Right lung (tissue), 5 donors: ENCODE data around the gene NINJ2. TPM values are rescaled to one million over a fixed set of nuclear protein-coding genes. Genes with fewer than 3 reads are reported as not detected.

ENCODE experiments used
- DNase-seq, 2 donors: peaks; one replicate each; pipeline ENCODE4 v3.0.0-alpha.2; 2013
- polyA plus RNA-seq, 5 donors: library from polyadenylated mRNA; unstranded; fragments of 120-200 nt; gene quantifications; one replicate each; pipeline versions ENCODE4 v1.2.1 to v1.2.3, GENCODE V29; 2013; ENCODE audit warnings: inconsistent platforms in 1 of 5, low replicate concordance in 1 of 5; ENCODE audit not compliant: insufficient read length in 5 of 5, insufficient read depth in 1 of 5

Gene NINJ2
- polyA plus RNA-seq, 5 donors = 0.93 to 4.4 (median 1.8) TPM

DNA sequence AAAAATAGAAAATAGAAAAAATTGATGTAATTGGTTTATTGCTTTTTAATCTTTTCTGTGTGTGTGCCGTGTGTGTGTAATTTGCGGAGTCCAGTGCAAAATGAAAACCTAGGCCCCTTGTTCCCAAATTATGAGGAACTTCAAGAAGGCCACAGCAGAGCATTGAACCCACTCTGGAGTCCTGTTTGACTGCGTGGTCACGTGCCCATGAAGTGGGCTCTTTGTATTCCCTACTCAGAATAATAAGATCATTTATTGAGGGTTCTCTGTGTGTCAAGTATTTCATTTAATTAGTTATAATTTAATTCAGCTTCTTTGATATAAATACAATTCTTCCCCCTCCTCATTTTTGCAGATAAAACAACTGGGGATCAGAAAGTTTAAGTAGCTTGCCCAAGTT is 12.3 kb upstream of the NINJ2 start:
- no peak for DNase-seq

DNA sequence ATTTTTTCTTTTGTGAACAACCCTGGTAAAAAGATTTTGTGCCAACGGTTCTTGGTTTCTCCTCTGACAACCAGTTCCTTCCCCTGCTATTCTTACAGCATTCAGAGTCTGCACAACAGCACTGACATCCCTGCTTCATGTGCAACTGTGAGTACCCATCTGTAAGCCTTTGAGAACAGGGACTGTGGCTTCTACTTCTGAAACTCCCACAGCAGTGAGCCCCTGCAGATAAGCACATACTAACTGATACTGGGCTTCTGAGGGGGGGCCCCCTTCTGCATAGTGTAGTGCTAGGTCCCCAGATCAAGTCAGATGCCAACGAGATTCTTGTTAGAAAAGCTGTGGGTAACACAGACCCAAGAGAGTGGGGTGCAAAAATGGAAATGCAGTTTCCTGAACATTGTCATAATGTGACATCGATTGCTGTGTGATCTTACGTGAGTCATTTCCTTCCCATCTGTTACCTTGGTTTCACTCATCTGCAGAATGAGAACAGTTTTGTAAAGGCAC is 11.1 kb upstream of the NINJ2 start:
- no peak for DNase-seq

DNA sequence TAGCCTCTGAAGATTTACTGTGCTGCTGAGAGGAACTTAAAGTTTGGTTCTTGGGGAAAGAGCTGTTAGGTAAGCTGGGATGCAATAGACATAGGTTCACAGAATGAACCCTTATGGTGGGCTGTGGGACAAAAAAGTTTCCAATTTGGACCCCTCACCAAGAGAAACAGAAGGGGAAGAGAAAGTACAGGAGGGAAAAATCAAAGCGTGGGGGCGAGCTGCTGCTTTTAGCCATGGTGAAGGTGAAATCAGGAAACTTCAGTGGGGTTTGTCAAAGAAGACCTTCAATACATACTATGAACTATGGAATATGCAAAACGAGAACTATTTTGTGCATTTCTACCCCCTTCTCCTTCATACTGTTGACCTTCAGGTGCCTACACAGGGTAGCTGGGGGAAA is 10.6 kb upstream of the NINJ2 start:
- DNase-seq = no peak

DNA sequence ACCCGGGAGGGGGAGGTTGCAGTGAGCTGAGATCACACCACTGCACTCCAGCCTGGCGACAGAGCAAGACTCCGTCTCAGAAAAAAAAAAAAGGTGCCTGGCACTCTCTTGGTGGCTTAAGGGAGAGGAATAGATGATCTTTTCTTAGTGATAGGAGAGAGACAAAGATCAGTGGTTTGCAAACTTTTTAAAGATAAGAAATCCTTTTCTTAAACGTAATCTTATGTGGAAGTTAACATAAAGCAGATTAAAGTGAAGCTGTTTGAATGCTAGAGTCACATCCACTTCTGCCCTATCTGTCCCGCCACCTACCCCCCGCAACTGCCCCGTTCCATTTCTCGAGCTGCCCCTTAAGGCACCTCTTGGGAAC is 6.3 kb upstream of the NINJ2 start:
- DNase-seq = no peak

DNA sequence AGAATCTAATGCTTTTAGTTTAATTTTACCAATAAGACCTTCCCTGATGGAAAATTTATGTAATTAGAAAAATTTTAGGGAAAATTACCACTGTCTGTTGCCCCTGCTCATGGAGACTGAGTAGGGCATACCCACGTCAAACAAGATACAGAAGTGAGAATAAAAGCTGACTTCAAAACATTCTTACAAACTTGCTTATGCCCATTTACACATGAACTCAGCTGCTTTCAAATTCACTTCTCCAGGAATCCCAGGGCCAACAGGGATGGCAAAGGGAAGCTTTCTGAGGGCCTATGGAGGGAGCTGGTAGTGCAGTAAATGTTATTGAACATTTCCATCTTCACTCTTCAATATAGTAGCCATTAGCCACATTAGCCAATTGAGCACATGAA is 4.8 kb upstream of the NINJ2 start:
- DNase-seq = no peak

DNA sequence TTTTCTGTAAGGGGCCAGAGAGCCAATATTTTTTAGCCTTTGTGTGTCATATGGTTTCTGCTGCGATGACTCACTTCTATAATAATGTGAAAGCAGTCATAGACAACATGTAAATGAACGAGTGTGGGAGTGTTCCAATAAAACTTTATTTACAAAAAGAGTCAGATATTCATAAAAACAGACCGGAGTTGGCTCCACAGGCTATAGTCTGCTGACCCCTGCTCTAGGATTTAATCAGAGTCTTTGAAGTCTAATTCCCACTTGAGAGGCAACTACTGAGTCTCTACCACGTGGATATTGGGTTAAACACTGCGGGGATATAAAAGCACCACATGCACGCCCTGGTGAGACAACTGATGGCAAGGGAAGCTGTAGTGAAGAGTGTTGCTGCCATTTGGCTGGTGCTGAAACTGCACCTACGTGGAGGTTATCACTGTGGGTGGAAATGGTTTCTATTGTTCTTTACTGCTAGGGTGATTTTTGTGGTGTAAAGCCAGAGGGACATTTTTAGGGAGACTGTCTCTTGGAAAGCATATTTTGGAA is 3.6 kb upstream of the NINJ2 start:
- DNase-seq = no peak

DNA sequence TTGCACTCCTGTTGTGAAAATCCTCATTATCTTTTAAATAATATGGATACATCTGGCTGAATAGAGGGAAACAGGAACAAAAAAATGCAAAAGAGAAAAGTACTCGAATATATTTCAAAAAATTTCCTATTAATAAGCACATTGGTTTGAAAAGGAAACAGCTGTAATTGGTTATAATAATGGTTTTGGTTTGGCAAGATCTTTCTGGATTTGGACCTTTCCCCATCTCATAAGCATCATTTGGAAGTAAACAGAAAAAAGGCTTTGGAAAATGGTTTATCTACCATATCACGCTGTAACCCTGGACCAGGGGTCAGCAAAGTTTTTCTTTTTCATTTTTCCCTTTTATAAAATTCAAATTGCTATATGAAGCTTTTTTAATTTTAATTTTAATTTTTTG is 2.8 kb upstream of the NINJ2 start:
- DNase-seq = no peak

DNA sequence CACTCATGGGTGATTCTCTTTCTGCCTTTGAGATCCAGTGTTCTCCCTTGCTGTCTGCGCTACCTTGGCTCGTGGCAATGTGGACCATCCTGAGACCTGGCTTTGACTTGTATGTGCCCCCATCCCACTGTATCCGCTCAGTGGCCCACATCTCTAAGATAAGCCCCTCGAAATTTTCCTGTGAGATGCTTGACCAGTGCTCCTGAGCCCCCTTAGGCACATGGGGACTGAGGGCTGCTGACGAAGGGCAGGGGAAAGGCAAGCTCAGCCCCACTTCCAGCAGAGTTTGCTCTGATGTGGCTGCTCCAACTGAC is 1.5 kb upstream of the NINJ2 start:
- DNase-seq = no peak

DNA sequence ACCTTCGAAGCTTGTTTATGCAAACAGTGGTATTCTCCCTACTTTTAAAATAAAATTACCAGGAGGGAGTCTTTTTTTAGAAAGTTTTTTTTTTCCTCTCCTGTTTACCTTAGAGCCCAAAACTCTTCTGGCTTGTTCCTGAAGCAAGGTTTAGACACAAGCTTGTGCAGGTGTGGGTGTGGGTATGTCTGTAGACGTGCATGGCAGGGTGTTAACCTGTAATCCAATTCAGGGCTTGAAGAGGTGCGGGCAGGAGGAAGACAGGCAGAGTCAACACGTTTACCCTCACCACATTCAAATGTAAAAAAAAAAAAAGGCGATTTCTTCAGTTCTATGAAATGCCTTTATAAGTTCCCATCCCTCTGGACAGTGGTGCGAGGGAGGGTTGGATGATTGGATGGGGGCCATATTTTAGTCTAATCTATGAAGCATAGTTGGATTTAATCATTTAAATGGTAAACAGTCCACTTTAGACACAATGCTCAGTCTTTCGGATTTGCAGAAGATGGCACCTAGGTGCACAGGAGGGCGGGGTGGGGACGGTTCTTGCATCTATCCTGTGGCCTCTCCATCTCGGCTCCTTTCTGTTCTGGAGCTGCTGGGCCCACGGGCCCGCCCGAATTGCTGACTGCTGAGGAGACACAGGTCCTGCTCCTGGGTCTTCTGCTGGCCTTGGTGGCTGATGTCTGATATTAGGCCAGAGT is 982 bp upstream of the NINJ2 start:
- no peak for DNase-seq

DNA sequence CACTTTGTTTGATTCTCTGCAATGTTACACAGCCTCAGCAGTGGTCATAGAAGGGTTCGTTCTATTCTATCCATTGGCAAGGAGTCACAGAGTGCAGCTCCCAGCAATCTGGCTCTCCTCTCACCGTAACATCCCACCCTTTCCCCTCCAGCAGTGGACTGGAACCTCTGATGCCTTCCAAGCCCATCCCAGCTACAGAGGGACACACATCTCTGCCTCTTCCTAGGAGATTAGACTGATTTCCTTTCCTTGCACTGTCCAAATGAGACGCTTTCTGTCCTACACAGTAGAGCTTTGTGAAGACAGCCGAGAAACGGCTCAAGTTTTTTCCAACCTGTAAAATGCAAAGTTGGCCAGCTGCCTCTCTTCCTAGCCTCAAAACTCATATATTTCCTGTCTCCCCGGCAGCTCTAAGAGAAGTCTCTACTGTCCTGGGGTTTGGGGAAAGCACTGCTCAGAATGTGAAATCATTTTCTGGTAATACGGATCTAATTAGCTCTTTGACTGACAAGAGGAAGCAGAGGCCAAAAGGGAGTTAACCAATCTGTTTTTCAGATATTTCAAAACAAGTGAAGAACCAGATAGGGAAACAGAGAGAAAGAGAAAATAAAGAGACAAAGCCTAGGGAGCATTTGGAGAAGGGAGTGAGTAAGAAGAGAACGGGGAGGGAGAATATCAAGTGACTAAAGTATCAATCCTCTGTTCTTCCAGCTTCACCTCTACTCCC is 516 bp downstream of the NINJ2 start:
- DNase-seq = no peak

DNA sequence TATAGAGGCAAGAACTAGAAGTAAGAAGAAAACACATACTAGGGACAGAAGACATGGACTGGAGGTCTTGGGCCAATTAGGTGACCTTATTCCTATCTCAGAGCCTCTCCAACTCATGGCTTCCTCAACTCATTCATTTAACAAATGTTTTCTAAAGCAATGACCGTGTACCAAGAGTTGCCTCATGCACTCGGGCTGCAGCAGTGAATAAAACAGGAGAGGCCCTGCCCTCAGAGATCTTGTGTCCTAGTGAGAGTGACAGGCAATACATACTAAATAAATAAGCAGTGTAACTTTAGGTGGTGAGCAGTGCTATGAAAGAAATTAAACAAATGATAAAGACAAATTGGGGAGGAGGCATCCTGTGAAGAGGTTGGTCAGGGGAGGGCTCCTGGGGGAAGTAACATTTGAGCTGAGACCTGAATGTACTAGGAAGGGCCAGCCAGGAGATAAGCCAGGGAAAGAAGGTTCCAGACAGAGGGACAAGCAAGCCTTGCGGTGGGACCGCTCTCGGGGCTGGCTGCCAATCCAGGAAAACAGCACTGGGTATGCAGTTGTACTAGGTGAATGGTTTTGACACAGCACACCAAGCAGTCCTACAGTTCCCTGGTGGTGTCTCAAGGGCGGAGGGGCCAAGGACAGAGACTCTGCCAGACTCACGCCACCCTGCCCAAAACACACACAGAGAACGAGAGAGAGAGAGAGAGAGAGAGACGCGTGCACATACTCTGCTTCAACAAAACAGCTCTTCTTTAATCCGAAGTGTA is 1.3 kb downstream of the NINJ2 start:
- DNase-seq = no peak

DNA sequence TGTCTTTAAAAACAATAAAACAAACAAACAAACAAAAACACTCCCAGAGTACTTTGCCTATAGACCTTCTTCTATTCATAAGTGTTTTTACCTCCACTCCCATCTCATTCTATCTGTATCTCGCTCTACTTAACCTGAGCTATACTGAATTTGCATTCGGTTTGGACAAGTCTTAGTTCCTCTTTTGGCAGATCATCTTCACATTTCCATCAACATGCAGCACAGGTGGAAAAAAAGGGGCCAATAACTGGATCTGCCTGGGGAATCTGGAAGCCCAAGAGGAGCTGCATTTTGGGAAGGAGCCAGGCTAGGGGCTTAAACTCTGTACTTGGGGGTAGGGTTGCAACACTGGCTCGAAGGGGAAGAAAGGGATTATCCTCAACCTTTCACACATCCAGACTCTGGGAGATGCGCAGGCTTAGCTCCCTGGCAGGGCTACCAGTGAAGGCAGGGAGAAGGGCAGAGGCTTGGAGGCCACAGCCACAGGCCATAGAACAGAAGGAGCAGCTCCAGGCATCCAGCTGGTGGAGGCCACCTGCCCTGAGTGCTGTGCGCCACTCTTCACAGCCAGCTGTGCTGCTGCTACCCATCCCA is 4.1 kb downstream of the NINJ2 start:
- DNase-seq = no peak

DNA sequence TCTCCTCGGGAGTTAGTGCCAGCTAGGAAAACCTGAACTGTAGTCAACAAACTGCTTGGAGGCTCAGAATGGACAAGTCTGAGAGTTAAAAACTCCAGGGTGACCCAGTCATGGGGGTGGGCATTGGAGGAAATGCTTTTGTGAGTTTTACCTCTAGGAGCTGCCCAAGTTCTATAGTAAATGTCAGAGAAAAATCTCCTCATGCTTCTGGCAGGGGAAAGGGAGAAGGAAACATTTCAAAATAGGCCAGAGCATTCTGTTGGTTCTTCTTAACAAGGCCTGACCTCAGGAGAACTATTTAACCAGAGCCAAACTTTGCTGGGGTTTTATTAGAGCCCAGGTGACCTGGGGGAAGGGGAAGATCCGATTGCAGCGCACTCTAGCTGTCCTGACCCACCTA is 12.3 kb downstream of the NINJ2 start:
- DNase-seq = no peak

DNA sequence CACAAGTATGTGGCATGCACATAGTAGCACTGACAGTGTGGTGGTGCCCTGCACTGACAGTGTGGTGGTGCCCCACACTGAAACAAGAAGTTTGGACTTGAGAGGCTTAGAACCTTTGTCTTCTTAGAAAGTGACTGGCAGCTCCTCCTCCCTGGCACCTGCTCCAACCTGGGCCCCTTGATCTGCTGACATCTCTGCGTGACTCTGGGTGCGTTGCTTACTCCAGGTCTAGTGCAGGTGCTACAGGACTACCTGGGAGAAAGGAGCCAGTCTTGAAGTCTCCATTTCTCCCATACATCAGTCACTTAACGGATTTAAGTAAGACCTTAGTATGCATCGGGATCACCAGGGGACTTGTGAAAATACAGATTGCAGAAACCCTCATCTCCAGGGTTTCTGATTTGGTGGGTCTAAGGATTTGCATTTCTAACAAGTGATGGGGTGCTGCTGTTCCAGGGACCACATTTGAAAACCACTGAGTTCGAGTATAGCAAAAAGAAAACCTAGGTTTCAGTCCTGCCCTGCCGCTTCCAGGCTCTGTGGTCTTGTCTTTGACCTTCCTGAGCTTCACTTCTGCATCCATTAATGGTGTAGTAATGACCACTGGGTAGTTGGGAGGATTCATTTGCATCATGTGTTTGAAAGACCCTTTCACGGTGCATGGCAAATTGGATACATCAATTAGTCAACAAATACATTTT is 15.7 kb downstream of the NINJ2 start:
- DNase-seq = no peak

DNA sequence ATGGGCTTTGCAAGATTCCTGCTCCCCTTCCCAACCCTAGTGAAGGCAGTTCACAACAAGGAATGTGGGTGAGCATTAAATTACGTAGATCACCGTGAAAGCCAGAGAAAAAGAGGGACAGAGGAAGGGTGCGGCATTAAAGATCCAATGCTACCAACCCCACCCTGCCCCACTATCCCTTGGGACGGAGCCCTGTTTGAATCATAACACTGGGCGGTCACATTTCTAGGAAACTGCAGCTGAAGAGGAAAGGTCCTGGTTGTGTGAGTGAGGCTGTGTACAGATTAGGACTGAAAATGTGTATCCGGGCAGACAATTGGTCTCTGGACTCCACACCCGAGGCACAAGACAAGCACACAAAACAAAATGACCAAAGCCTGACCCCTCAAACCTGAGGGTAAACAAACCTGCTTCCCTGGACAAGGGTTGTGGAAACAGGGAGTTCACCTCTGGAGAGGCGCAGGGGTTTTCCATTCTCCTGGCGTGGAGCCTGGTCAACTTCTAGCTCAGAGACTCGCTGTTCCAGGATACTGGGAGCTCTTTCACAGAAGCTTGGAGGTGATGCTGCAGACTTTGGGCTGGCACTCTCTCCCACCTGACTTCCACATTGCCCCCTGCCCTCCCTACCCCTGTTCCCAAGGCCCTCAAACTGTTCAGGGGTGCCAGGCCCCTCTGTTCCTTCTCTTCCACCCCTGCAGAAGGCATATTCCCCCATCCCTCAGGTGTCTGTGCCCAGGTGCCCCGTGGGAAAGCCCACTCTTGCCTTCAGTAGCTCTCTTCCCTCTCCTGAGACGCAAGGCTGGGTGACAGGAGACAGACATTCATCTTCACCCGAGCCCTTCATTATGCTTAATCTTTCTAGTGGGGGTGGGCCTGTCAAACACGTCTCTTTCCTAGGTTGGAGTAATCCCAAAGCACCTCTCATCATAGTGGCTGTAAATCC is 16.5 kb downstream of the NINJ2 start:
- DNase-seq = no peak

DNA sequence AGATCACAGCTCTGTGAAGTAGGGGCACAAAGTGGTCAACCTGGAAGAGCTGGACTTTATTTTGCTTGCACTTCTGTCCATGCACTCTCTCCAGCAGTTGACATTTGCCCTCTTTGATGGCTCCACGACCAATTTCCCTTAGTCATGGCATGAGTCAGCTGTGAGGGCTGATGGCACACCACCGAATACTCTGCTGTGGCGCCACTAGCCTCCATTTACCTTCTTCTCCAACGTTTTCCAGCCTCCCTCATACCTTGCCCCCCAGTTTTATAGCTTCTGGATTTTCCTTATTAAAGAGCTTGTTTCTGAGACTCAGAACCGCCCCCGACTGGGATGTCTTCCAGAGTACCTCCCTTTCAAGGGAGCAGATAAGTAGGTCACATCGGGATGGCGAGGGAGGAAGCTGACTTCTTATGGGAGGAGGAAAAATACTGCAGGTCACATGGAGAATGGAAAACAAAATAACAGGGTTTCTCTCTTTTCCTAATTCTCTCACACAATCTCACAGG is 17.6 kb downstream of the NINJ2 start:
- DNase-seq = no peak

DNA sequence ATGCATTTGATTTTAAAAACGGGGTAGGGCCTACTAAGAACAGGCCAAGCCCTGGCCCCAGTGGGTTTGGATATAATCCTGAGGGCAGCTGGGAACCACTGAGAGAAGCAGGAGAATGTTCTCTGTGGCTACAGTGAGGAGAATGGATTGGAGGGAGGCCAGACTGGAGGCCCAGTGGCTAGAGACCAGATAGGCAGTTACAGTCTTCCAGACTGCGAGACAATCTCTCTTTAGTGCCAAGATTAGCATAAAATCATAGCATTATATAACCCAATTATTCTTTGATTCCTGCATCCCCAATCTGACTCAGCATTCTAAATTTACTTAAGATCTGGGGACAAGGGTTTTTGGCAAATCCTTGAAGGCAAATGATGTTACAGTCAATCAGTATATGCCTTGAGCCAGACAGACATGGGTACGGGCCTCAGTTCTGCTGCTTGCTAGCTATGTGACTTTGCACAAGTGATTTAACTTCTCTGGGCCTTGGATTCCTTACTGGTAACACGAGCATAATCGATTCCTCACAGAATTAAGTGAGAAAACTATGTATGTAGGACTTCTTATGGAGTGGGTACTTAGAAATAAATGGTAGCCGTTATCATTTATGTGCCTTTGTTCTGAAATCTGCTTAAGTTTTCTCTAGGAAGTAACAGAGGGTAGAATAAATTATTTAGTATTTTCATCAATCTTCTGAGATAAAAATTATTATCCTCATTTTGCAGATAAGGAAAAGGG is 18.3 kb downstream of the NINJ2 start:
- DNase-seq = no peak

DNA sequence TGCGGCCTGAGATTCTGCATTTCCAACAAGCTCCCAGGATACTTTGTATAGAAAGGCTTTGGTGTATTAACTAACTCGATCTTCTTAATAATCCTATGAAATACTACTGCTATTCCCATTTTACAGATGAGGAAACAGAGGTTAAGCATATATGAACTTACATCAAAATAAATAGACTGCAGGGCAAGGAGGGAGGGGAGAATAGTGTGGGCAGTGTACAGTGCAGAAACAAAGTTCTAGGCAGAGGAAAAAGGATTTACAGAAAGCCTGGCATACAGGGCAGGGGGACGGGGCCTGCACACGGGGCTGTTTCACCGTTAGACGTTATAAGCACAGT is 19.0 kb downstream of the NINJ2 start:
- DNase-seq = no peak

DNA sequence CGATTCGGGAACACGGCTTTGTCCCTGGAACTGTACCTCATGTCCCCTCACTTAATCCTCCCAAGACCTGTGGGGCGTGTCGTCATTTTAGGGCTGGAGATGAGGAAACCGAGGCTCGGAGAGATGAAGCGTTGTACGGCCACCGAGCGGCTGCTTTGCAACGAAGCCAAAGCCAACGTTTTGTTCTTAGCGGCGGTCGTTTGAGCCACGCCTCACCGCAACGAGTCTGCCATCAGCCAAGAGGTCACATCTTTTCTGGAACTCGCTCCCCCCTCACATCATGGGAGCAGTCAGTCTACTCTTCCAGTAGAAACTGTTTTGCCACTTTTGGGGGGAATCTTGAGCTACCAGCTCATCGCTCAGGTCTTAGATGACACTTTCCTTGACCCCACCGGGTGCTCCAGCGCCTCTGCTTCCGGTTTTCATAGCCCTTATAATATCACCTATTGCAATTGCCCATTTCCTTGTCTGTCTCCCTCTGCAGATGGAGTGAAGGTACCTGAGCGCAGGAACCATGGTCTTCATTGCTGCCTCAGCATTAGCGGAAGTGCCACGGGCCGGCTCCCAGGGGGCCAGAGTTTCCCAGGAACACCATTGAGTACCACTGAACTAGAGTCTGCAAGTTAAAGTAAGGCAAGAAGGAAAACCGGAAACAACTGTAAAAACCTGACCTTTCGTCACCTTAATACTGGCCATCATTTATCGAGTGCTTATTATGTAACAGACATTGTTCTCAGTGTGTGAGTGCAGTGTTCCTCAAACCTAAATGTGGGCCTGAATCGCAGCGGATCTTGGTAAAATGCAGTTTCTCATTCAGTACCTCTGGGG is 19.6 kb downstream of the NINJ2 start:
- DNase-seq = no peak
